Neural cell (in vitro differentiated cells): Measurements from ENCODE around the gene GPC5. TPM values are rescaled to one million over a fixed set of nuclear protein-coding genes. Genes with fewer than 3 reads are reported as not detected.

Experiments
- H2AFZ ChIP-seq: fragments of 200-600, 300-800 bp; sonication (generic), shearing (Covaris generic); 2 replicates; pipeline ENCODE4 v1.6.0; 2014; ENCODE audit warnings: low read depth, mild to moderate bottlenecking, antibody characterized with exemption, low read length, moderate library complexity
- H3F3A ChIP-seq: fragments of 200-600 bp; shearing (Covaris generic); 2 replicates; pipeline ENCODE4 v1.6.1; 2016; ENCODE audit warnings: mild to moderate bottlenecking, moderate library complexity, mixed read lengths, antibody characterized with exemption, low read length; ENCODE audit not compliant: insufficient read depth, poor library complexity, severe bottlenecking
- H3K27ac ChIP-seq: fragments of 200-600, 300-800 bp; sonication (generic), shearing (Covaris generic); 2 replicates; pipeline ENCODE4 v1.5.1; 2014; ENCODE audit warnings: mild to moderate bottlenecking, low read length, moderate library complexity
- H3K27me3 ChIP-seq: fragments of 300-800, 200-600 bp; sonication (generic), shearing (Covaris generic); 2 replicates; pipeline ENCODE4 v1.6.0; 2014; ENCODE audit warnings: mild to moderate bottlenecking, low read depth, low read length, moderate library complexity; ENCODE audit not compliant: insufficient read depth
- H3K36me3 ChIP-seq: fragments of 300-800, 200-600 bp; sonication (generic), shearing (Covaris generic); 2 replicates; pipeline ENCODE4 v1.5.1; 2014; ENCODE audit warnings: mild to moderate bottlenecking, antibody characterized with exemption, low read length, moderate library complexity; ENCODE audit not compliant: insufficient read depth
- H3K4me2 ChIP-seq: fragments of 300-800, 200-600 bp; sonication (generic), shearing (Covaris generic); 2 replicates; pipeline ENCODE4 v1.6.0; 2014; ENCODE audit warnings: mild to moderate bottlenecking, low read length
- H3K4me3 ChIP-seq: fragments of 300-800, 200-600 bp; sonication (generic), shearing (Covaris generic); 2 replicates; pipeline ENCODE4 v1.5.1; 2014; ENCODE audit warnings: mild to moderate bottlenecking, low read length, moderate library complexity
- H3K79me2 ChIP-seq: fragments of 200-600 bp; shearing (Covaris generic); replicated peaks from 2 replicates; pipeline ENCODE4 v1.6.0; 2014; ENCODE audit warnings: mild to moderate bottlenecking, low read length, moderate library complexity; ENCODE audit not compliant: insufficient read depth
- H3K9ac ChIP-seq: fragments of 300-800, 200-600 bp; sonication (generic), shearing (Covaris generic); 2 replicates; pipeline ENCODE4 v1.6.1; 2016; ENCODE audit warnings: mild to moderate bottlenecking, low read length, mixed read lengths
- H3K9me2 ChIP-seq: fragments of 200-600 bp; shearing (Covaris generic); 2 replicates; pipeline ENCODE4 v1.6.1; 2016; ENCODE audit warnings: mild to moderate bottlenecking, low read length, mixed read lengths; ENCODE audit not compliant: insufficient read depth
- H3K9me3 ChIP-seq: fragments of 200-600, 300-800 bp; sonication (generic), shearing (Covaris generic); 2 replicates; pipeline ENCODE4 v1.6.1; 2016; ENCODE audit warnings: mild to moderate bottlenecking, mixed run types, low read length, moderate library complexity, mixed read lengths
- H4K20me1 ChIP-seq: fragments of 200-600 bp; shearing (Covaris generic); 2 replicates; pipeline ENCODE4 v1.6.1; 2016; ENCODE audit warnings: mild to moderate bottlenecking, mixed run types; ENCODE audit not compliant: insufficient read depth
- CTCF ChIP-seq: fragments of 450-650 bp; IDR thresholded peaks from 2 replicates; pipeline ENCODE4 v1.5.1; 2014; ENCODE audit warnings: antibody characterized with exemption, mild to moderate bottlenecking, moderate library complexity; ENCODE audit not compliant: poor library complexity, severe bottlenecking
- EP300 ChIP-seq: fragments of 450-650 bp; conservative IDR thresholded peaks from 2 replicates; pipeline ENCODE4 v1.6.1; 2014; ENCODE audit warnings: antibody characterized with exemption, mild to moderate bottlenecking, moderate library complexity; ENCODE audit not compliant: poor library complexity, severe bottlenecking
- EZH2 ChIP-seq: fragments of 200-600, 300-800 bp; shearing (Covaris generic), sonication (generic); IDR thresholded peaks from 2 replicates; pipeline ENCODE4 v1.6.1; 2014; ENCODE audit warnings: antibody characterized with exemption, low read length, borderline replicate concordance, mild to moderate bottlenecking; ENCODE audit not compliant: insufficient read depth, poor library complexity, severe bottlenecking
- MXI1 ChIP-seq: fragments of 450-650 bp; conservative IDR thresholded peaks from 2 replicates; pipeline ENCODE4 v1.6.1; 2014; ENCODE audit warnings: antibody characterized with exemption, mild to moderate bottlenecking; ENCODE audit not compliant: poor library complexity, severe bottlenecking
- POLR2AphosphoS5 ChIP-seq: IDR thresholded peaks from 2 replicates; pipeline ENCODE4 v1.6.1; 2012
- RAD21 ChIP-seq: fragments of 450-650 bp; conservative IDR thresholded peaks from 2 replicates; pipeline ENCODE4 v1.6.1; 2014; ENCODE audit warnings: antibody characterized with exemption, mild to moderate bottlenecking, moderate library complexity
- REST ChIP-seq: IDR thresholded peaks from 2 replicates; pipeline ENCODE4 v1.6.1; 2012; ENCODE audit warnings: borderline replicate concordance
- SMC3 ChIP-seq: fragments of 450-650 bp; conservative IDR thresholded peaks from 2 replicates; pipeline ENCODE4 v1.6.1; 2014; ENCODE audit warnings: antibody characterized with exemption, mild to moderate bottlenecking, moderate library complexity; ENCODE audit not compliant: poor library complexity
- TAF1 ChIP-seq: IDR thresholded peaks from 2 replicates; pipeline ENCODE4 v1.6.1; 2012; ENCODE audit warnings: low read depth
- polyA plus RNA-seq: library from polyadenylated mRNA; depleted of rRNA; stranded (reverse); fragments of >200 nt; gene quantifications from 2 replicates; pipeline ENCODE4 v1.2.3, GENCODE V29; 2014

Gene GPC5
- polyA plus RNA-seq, 1 donor from 2014 or later, result 5.0 TPM

- Histone ChIP-seq H3K4me3 (no peak overlapping the region), H3K27ac (no peak overlapping the region), H4K20me1 (no peaks in the 10 kb centered on the region), H3F3A (no peaks in the 10 kb centered on the region), H2AFZ (no peak overlapping the region), H3K9ac (no peak overlapping the region), H3K9me2 (no peaks in the 10 kb centered on the region), H3K9me3 (no peaks in the 10 kb centered on the region), H3K36me3 (no peaks in the 10 kb centered on the region), H3K79me2 (no peaks in the 10 kb centered on the region), H3K4me2 (no peak overlapping the region), H3K27me3 (no peaks in the 10 kb centered on the region)
- no peak for TF ChIP-seq EP300
- no peak for TF ChIP-seq POLR2AphosphoS5
- no peak for TF ChIP-seq EZH2
- no peak for TF ChIP-seq SMC3
- no peak for TF ChIP-seq TAF1
- TF ChIP-seq CTCF, result no peak
- no peak for TF ChIP-seq MXI1
- TF ChIP-seq REST, result no peak
- TF ChIP-seq RAD21, result no peak
These were observed 834.5 kb downstream of the GPC5 start for GRCh38 chr13:92232871-92233270.

GRCh38 chr13:92251671-92252210, 853.3 kb downstream of the GPC5 start:
- Histone ChIP-seq H3K9ac (no peak overlapping the region), H3K36me3 (no peaks in the 10 kb centered on the region), H3K79me2 (no peaks in the 10 kb centered on the region), H3K9me2 (no peaks in the 10 kb centered on the region), H2AFZ (no peak overlapping the region), H3K9me3 (no peaks in the 10 kb centered on the region), H3F3A (no peaks in the 10 kb centered on the region), H4K20me1 (no peaks in the 10 kb centered on the region), H3K27ac (no peak overlapping the region), H3K4me3 (no peak overlapping the region), H3K4me2 (no peak overlapping the region), H3K27me3 (no peaks in the 10 kb centered on the region)
- TF ChIP-seq CTCF, result no peak
- no peak for TF ChIP-seq EZH2
- TF ChIP-seq TAF1, result no peak
- TF ChIP-seq RAD21, result no peak
- TF ChIP-seq EP300, result no peak
- no peak for TF ChIP-seq SMC3
- no peak for TF ChIP-seq MXI1
- TF ChIP-seq REST, result no peak
- no peak for TF ChIP-seq POLR2AphosphoS5
